Measurements from ENCODE around the gene DUOX1. TPM values are rescaled to one million over a fixed set of nuclear protein-coding genes. Genes with fewer than 3 reads are reported as not detected.
A peak's percentile ranks its signal among the peaks of the same experiment; 100 is the strongest.

Gene DUOX1
- polyA plus RNA-seq, 10 donors, result 0.65 to 5.9 (median 2.4) TPM

GRCh38 chr15:45106002-45106790, 23.6 kb upstream of the DUOX1 start:
- no peak for DNase-seq

GRCh38 chr15:45107941-45108630, 21.7 kb upstream of the DUOX1 start:
- no peak for DNase-seq

GRCh38 chr15:45110256-45110820, 19.5 kb upstream of the DUOX1 start:
- no peak for DNase-seq

GRCh38 chr15:45111390-45112142, 18.2 kb upstream of the DUOX1 start:
- DNase-seq, result no peak

- DNase-seq, result no peak
These were observed 17.6 kb upstream of the DUOX1 start for GRCh38 chr15:45112143-45112590.

DNA sequence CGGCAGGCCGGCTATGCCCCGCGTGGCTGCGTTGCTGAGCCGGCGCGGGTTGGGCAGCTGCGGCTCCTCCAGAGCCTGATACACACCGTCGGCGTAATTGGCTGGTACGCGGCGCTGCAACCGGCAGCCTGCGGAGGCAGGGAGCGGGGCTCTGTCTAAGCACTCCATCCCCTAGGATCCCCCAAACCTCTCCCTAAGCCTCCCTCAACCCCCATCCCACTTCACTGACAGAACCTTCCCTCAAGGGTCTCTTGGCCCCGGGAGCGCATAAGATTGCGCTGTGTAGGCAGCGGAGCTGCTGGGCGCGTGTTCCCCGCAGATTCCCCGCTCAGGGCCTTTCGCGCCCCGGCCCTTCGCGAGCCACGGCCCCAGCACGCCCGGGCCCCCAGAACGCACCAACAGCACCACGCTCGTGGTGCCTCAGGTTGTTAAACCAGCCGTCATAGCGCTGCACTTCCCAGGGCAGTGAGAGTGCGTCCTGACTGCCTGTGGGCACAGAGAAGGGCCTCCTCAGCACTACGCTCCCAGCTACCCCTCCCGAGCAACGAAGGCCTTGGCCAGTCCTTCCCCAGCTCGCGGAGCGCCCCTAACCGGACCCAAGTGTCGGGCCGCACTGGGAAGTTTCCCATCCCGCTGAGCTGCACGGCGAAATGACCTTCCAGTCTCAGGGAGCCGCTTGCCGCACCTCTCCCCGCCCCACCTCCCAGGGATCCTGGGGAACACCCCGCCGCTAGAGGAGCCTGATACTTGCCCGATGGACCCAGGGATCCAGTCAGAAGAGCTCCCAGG, 17.0 kb upstream of the DUOX1 start:
- DNase-seq, result peak in 1 of 3 donors; percentile 31

- DNase-seq, result no peak
These were observed 16.3 kb upstream of the DUOX1 start for GRCh38 chr15:45113380-45113990.

DNA sequence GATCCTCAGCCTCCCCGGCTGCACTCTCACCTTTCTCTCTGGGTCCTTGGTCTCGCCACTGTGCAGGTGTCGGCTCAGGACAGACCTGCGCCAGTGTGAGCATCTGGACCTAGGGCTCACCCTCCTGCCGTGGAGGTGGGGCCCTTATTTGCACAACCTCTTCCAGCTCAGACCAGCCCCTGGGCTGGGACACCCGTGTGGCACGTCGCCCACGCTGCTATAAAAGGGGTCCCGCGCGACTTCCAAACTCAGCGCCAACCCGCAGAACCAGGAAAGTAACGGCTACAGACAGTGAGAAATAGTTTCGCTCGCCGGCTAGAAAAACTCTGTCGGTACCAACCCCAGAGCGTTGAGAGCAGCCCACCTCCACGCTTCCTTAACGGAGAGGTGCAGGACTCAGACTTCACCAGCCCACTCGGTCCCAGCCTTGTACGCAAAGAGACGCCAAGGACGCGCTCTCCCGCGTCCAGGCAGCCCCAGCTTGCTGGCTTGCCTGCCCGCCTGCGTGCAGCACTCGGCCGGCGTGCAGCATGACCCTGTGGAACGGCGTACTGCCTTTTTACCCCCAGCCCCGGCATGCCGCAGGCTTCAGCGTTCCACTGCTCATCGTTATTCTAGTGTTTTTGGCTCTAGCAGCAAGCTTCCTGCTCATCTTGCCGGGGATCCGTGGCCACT, 15.6 kb upstream of the DUOX1 start, which contains the start of the genes DUOX2 and DUOXA2:
Gene DUOX2 (minus strand): TSS at position 97 of the 675 bp plus-strand sequence. CDS start 761 bp downstream, outside the sequence.
Gene DUOXA2 (plus strand): TSS at position 251 of the 675 bp plus-strand sequence. CDS start 280 bp downstream, at position 531.
- DNase-seq, result peak in 1 of 3 donors; percentile 33

DNA sequence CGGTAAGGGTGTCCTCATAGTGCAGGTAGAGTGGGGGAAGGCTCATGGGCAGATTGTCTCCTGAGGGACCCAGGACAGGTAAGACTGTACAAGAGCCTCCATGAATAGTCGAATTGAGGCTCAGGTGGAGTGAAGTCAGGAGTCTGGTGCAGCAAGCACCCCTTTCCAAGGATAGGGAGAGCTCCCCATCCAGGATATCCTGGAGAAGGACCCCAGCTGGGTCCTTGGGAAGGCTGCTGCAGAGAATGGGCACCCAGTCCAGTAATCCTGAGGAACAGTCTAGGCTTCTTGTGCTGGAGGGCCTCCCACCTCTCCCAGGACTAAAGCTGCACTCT, 15.1 kb upstream of the DUOX1 start:
- DNase-seq, result no peak

- DNase-seq, result no peak
These were observed 14.4 kb upstream of the DUOX1 start for GRCh38 chr15:45115312-45115820.

GRCh38 chr15:45116006-45116481, 13.8 kb upstream of the DUOX1 start:
- no peak for DNase-seq

- peak in 1 of 3 donors; percentile 28 for DNase-seq
These were observed 13.1 kb upstream of the DUOX1 start for GRCh38 chr15:45116482-45117307.

- no peak for DNase-seq
These were observed 12.3 kb upstream of the DUOX1 start for GRCh38 chr15:45117308-45118130.

DNA sequence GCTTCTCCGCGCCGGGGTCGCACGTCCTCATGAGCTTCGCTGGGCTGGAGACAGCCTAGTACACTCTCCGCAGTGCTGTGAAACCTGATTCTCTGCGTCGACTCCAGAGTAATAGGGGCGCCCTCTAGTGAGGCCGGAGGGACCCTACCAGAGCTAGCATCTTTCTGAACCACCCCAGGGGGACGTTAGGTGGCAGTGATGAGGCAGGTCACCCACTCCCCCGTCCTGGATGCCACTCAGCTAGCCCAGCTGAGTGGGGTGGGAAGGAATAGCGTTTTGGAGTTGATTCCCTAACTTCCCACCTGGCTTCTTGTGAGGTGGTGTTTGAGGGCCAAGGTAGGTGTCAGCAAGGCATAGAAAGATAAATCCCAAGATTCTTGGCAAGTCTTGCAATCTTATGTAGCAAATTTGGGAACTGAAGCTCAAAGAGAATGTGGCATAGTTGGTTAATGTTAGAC, 11.6 kb upstream of the DUOX1 start:
- peak; percentile 85 to 93 (median 90) for DNase-seq

DNA sequence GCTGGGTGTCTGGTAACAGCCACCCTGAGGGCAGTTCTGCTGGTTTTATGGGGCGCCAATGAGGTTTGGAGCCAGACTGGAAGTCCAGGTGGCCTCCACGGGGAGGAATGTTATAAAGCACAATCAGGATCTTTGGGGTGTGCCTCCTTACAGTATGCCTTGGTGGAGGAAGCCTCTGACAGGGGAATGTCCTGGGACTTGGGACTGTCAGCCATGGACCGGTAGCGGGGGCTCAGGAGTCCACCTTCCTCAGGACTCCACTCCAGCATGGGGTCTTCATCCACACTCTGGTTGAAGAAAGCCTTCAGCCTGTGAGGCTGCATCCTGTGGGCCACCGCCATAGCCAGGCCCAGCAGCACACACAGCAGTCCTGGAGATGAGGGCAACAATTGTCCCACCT, 10.8 kb upstream of the DUOX1 start:
- DNase-seq, result no peak

DNA sequence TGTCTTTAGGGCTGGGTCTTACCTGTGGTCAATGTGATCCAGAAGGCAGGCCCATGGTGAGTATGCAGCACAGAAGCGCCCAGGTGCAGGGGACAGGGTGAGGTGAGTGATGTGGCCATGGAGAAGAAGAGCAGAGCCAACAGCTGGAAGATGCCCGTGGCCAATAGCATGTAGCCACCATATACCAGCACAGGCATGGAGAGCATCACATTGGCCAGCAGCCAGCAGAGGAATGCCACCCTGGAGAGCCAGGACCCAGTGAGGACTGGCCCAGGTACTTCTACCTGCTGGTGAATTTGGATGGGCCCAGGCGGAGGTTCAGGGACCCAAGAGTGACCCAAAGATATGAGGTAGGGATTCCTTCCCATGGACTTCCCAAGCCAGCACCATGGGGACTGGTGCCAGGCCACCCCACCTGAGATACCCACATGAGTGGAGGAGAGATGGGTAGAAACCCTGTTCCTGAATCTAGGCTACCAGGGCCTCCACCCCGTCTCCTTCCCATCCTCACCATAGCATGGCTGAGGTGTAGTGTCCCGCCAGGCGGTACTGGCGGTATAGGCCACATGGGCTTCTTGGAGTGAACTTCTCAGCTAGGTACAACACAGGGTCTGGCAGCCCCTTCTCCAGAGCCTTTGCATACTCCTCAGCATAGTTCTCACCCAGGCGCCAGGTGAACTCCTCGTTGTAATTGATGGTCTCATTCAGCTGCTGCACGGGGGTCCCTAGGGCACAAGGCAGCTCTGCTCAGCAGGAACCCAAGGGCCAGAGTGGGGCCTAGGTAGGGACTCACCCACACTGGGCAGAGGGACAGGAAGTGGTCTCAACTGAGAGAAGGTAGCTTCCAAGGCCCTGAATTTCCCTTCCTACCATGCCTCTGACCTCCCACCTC, 9.5 kb upstream of the DUOX1 start:
- no peak for DNase-seq

DNA sequence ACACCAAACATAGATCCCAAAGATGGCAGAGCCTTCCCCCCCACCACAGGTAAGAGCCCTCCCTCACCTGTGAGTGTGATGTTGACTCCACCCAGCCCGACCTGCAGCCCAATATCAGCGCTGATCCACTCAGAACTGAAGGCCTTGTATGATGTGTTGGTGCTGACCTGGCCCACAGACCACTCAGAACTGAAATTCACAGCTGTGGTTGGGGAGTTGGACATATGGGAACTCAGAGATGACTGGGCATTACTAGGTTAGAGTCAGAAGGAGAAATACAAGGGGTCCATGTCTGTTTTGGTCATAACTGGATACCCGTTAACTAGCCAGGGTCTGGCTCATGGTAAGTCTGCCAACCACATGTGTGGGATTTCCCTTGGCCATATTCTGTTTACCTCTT, 8.8 kb upstream of the DUOX1 start:
- no peak for DNase-seq

Data from muscle of back (tissue), 11 donors.